IgD-negative memory B cell (primary cell): ENCODE measurements around the gene RUVBL1. TPM values are rescaled to one million over a fixed set of nuclear protein-coding genes. Genes with fewer than 3 reads are reported as not detected.

Experiments
- H3K27ac Mint-ChIP-seq, 3 donors: one replicate each; pipeline ENCODE4 v1.8.0; 2020 to 2022; ENCODE audit warnings: mild to moderate bottlenecking in 3 of 3, mixed read lengths in 3 of 3, moderate library complexity in 1 of 3
- H3K27me3 Mint-ChIP-seq: one replicate; pipeline ENCODE4 v1.8.0; 2021; ENCODE audit warnings: mixed read lengths
- H3K36me3 Mint-ChIP-seq: one replicate; pipeline ENCODE4 v1.8.0; 2020; ENCODE audit warnings: mild to moderate bottlenecking, mixed read lengths
- H3K4me1 Mint-ChIP-seq, 3 donors: one replicate each; pipeline ENCODE4 v1.8.0; 2020 to 2022; ENCODE audit warnings: mixed read lengths in 3 of 3, mild to moderate bottlenecking in 1 of 3
- H3K4me3 Mint-ChIP-seq, 4 donors: one replicate each; pipeline ENCODE4 v1.8.0; 2020 to 2022; ENCODE audit warnings: mild to moderate bottlenecking in 4 of 4, mixed read lengths in 4 of 4, moderate library complexity in 3 of 4
- H3K9me3 Mint-ChIP-seq, 3 donors: one replicate each; pipeline ENCODE4 v1.8.0; 2020 to 2021; ENCODE audit warnings: mixed read lengths in 3 of 3, mild to moderate bottlenecking in 1 of 3
- polyA plus RNA-seq: library from polyadenylated mRNA; unstranded; fragments of 300-500 nt; fragmentation: Illumina TruSeq; gene quantifications from one replicate; pipeline ENCODE4 v1.2.3, GENCODE V29; 2021

RUVBL1 gene
- polyA plus RNA-seq, 1 donor from 2014 or later = 57.7 TPM

- H3K36me3 Mint-ChIP-seq = peaks cover 4% of the 10 kb centered on the region
- H3K27ac Mint-ChIP-seq = peak overlapping the region in 1 of 3 donors; percentile 74
- peaks cover 8 to 14% (median 13%) of the 10 kb centered on the region in 3 donors for H3K4me1 Mint-ChIP-seq
- H3K4me3 Mint-ChIP-seq = peak overlapping the region in 3 of 4 donors; percentile 12 to 83 (median 82)
- no peaks in the 10 kb centered on the region for H3K27me3 Mint-ChIP-seq
- no peaks in the 10 kb centered on the region for H3K9me3 Mint-ChIP-seq
Measured at GRCh38 chr3:128151758-128152274, 28.2 kb upstream of the RUVBL1 start.

DNA sequence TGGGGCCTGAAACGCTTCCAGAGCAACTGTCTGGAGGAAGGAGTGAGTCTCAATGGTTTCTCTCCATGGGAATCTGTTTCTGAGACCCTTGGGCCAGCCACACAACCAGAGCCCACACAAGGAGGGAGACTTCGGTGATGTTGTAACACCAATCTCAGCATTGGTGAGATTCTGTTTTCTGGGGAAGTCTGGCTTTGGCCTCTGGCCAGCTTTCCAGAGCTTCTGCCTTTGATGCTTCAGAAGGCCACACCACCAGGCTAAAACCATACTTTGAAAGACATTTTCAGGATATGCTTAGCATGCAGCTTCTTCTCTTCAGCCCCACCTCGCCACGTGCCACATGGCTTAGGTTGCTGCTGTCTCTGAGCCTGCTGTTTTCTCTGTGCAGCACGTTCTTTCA, 26.0 kb upstream of the RUVBL1 start:
- Mint-ChIP-seq H3K9me3 (no peaks in the 10 kb centered on the region), H3K4me3 (no peak overlapping the region), H3K4me1 (peaks cover 4 to 11% (median 7%) of the 10 kb centered on the region in 3 donors), H3K36me3 (peaks cover 2% of the 10 kb centered on the region), H3K27ac (no peak overlapping the region), H3K27me3 (no peaks in the 10 kb centered on the region)

DNA sequence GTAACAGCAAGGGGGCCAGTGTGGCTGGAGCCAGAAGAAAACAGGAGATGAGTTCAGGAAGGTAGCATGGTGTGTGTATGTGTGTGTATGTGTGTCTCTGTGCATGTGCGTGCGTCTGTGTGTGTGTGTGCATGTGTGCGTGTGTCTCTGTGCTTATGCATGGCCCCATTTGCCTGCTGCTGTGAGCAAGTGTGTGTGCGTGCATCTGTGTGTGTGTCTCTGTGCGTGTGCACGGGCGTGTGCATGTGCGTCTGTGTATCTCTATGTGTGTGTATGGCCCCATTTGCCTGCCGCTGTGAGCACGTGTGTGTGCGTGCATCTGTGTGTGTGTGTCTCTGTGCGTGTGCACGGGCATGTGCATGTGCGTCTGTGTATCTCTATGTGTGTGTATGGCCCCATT, 22.6 kb upstream of the RUVBL1 start:
- no peaks in the 10 kb centered on the region for H3K27me3 Mint-ChIP-seq
- H3K4me1 Mint-ChIP-seq = no peaks in the 10 kb centered on the region
- H3K36me3 Mint-ChIP-seq = peaks cover 2% of the 10 kb centered on the region
- no peak overlapping the region for H3K27ac Mint-ChIP-seq
- H3K4me3 Mint-ChIP-seq = no peak overlapping the region
- H3K9me3 Mint-ChIP-seq = no peaks in the 10 kb centered on the region

- H3K4me3 Mint-ChIP-seq = no peak overlapping the region
- no peaks in the 10 kb centered on the region for H3K9me3 Mint-ChIP-seq
- peak overlapping the region in 1 of 3 donors; percentile 75 for H3K27ac Mint-ChIP-seq
- H3K4me1 Mint-ChIP-seq = no peaks in the 10 kb centered on the region
- H3K27me3 Mint-ChIP-seq = no peaks in the 10 kb centered on the region
- peaks cover 2% of the 10 kb centered on the region for H3K36me3 Mint-ChIP-seq
Measured at GRCh38 chr3:128145279-128145678, 21.7 kb upstream of the RUVBL1 start.

DNA sequence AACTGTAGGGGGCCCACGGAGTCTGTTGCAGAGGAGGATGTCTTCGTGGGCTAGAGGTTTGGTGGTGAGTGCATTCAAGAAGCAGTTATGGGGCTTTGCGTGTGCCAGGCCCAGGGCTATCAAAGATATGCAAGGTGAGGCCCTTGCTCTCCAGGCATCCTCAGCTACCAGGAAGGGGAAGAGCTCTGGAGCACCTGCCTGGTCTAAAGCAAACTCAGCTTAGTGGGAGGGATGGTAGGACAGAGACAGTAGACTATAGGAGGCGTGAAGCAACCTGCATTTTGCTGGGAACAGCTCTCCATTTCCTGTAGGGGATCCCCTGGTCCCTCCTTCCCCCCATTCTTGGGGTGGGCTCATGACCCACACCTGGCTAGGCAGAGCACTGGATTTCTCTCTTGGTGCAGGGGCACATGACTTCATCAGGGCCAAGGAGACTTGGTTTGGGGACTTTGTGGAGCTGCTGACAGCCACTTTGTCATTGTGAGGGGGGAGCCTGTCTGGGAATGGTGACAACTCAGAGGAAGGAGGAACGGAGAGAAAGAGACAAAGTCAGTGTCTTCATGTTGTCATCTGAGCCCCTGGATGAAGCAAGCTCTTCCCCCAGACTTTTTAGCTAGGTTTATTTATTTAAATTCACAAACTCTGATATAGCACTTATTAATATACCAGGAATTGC, 21.0 kb upstream of the RUVBL1 start:
- no peaks in the 10 kb centered on the region for H3K27me3 Mint-ChIP-seq
- peaks cover 2% of the 10 kb centered on the region for H3K36me3 Mint-ChIP-seq
- no peaks in the 10 kb centered on the region for H3K4me1 Mint-ChIP-seq
- H3K27ac Mint-ChIP-seq = no peak overlapping the region
- H3K4me3 Mint-ChIP-seq = no peak overlapping the region
- H3K9me3 Mint-ChIP-seq = no peaks in the 10 kb centered on the region

- no peak overlapping the region for H3K27ac Mint-ChIP-seq
- H3K36me3 Mint-ChIP-seq = peaks cover 2% of the 10 kb centered on the region
- no peaks in the 10 kb centered on the region for H3K4me1 Mint-ChIP-seq
- no peaks in the 10 kb centered on the region for H3K9me3 Mint-ChIP-seq
- H3K27me3 Mint-ChIP-seq = no peaks in the 10 kb centered on the region
- no peak overlapping the region for H3K4me3 Mint-ChIP-seq
Measured at GRCh38 chr3:128143496-128143895, 19.9 kb upstream of the RUVBL1 start.

- no peak overlapping the region for H3K4me3 Mint-ChIP-seq
- peaks cover 0 to 2% (median 0%) of the 10 kb centered on the region in 3 donors for H3K9me3 Mint-ChIP-seq
- peaks cover 0 to 4% (median 0%) of the 10 kb centered on the region in 3 donors for H3K4me1 Mint-ChIP-seq
- no peak overlapping the region for H3K27ac Mint-ChIP-seq
- H3K36me3 Mint-ChIP-seq = no peaks in the 10 kb centered on the region
- peaks cover 2% of the 10 kb centered on the region for H3K27me3 Mint-ChIP-seq
Measured at GRCh38 chr3:128133273-128133883, 9.8 kb upstream of the RUVBL1 start.

- H3K9me3 Mint-ChIP-seq = peaks cover 0 to 2% (median 0%) of the 10 kb centered on the region in 3 donors
- no peak overlapping the region for H3K27ac Mint-ChIP-seq
- peaks cover 0 to 4% (median 0%) of the 10 kb centered on the region in 3 donors for H3K4me1 Mint-ChIP-seq
- H3K27me3 Mint-ChIP-seq = peaks cover 2% of the 10 kb centered on the region
- H3K36me3 Mint-ChIP-seq = peaks cover 2% of the 10 kb centered on the region
- peak overlapping the region in 1 of 4 donors; percentile 24 for H3K4me3 Mint-ChIP-seq
Measured at GRCh38 chr3:128131897-128132646, 8.5 kb upstream of the RUVBL1 start.

- no peak overlapping the region for H3K27ac Mint-ChIP-seq
- H3K4me1 Mint-ChIP-seq = peaks cover 7 to 12% (median 10%) of the 10 kb centered on the region in 3 donors
- no peaks in the 10 kb centered on the region for H3K27me3 Mint-ChIP-seq
- H3K36me3 Mint-ChIP-seq = peaks cover 2% of the 10 kb centered on the region
- no peaks in the 10 kb centered on the region for H3K9me3 Mint-ChIP-seq
- no peak overlapping the region for H3K4me3 Mint-ChIP-seq
Measured at GRCh38 chr3:128128251-128128650, 4.6 kb upstream of the RUVBL1 start.

- Mint-ChIP-seq H3K27ac (peak overlapping the region in 1 of 3 donors; percentile 34), H3K9me3 (no peaks in the 10 kb centered on the region), H3K27me3 (no peaks in the 10 kb centered on the region), H3K4me1 (peaks cover 10 to 16% (median 13%) of the 10 kb centered on the region in 3 donors), H3K36me3 (peaks cover 2% of the 10 kb centered on the region), H3K4me3 (no peak overlapping the region)
Measured at GRCh38 chr3:128127236-128127635, 3.6 kb upstream of the RUVBL1 start.

DNA sequence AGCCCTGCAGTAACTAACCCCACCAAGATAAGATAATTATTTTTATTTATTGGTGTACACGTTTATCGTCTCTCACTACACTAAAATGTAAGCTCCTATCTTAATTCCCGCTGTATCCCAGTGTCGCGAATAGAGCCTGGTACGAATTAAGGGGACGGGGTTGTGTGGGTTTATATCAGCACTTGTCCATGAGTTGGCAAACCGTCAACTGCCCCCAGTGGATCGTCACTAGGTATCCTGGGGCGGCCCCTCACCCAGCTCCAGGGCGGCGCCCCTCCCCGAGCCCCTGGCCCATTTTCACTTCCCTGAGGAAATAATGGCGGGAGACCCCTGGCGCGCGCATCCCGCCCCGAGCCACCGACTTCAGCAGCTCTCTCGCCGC, 465 bp downstream of the RUVBL1 start:
- Mint-ChIP-seq H3K27ac (peak overlapping the region; percentile 86 to 95 (median 95)), H3K4me3 (peak overlapping the region; percentile 96 to 100 (median 98)), H3K27me3 (no peaks in the 10 kb centered on the region)

GRCh38 chr3:128122013-128122412, 1.6 kb downstream of the RUVBL1 start:
- Mint-ChIP-seq H3K36me3 (peaks cover 4% of the 10 kb centered on the region), H3K27ac (peak overlapping the region in 2 of 3 donors; percentile 13 to 34), H3K9me3 (no peaks in the 10 kb centered on the region), H3K4me1 (peaks cover 20 to 23% (median 22%) of the 10 kb centered on the region in 3 donors), H3K4me3 (peak overlapping the region; percentile 44 to 100 (median 86)), H3K27me3 (no peaks in the 10 kb centered on the region)

More for the DNA sequence above, 465 bp downstream of the RUVBL1 start:
- Mint-ChIP-seq H3K36me3 (peaks cover 6% of the 10 kb centered on the region), H3K9me3 (no peaks in the 10 kb centered on the region), H3K4me1 (peaks cover 16 to 22% (median 21%) of the 10 kb centered on the region in 3 donors)

DNA sequence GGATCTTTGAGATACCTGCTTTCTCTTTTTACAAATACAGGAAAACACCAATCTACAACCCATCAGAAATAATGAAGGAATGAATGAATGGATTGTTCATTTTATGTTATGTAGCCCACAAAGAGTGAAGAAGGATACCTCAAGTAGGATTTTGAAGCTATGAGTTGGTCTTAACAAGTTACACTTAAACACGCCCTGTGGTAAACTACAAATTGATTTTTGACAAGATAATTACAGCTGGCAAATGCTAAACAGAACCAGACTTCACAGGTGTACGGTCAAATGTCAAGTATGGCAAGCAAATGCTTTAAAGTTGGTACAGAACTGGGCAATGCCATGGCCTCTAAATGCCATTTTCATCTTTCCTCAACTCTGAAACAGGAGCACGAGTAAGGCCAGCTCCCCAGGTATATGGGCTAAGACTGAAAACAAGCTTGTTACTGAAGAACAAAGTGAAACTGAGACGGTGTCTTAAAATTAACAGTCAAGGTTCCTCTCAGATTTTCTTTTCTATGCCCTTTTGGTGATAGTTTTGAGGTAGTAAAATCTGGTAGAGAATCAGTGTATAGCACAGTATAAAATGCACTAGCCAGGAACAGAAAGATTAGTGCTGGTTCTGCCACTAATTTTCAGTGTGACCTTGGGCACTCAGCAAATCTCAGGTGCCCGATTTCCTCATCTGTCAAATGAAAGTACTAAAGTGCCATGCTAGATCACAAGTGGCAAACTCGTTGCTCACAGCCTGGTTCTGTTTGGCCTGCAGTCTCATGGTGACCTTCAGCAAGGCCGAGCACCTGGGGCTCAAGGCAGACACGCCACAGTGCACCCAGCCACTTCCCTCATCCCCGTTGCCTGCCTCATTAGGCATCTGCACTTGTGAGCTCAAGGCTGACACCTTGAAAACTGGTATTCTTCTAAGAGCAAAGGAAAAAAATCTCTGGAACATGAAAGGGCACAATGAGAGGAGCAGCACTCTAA, 9.5 kb downstream of the RUVBL1 start:
- Mint-ChIP-seq H3K4me3 (peak overlapping the region; percentile 10 to 81 (median 32)), H3K27ac (peak overlapping the region; percentile 67 to 90 (median 81)), H3K27me3 (no peaks in the 10 kb centered on the region), H3K4me1 (peaks cover 28 to 31% (median 30%) of the 10 kb centered on the region in 3 donors), H3K36me3 (peaks cover 10% of the 10 kb centered on the region), H3K9me3 (no peaks in the 10 kb centered on the region)

- Mint-ChIP-seq H3K4me1 (peaks cover 25 to 31% (median 28%) of the 10 kb centered on the region in 3 donors), H3K27ac (peak overlapping the region; percentile 23 to 83 (median 76)), H3K4me3 (peak overlapping the region in 2 of 4 donors; percentile 67 to 88), H3K9me3 (no peaks in the 10 kb centered on the region), H3K27me3 (no peaks in the 10 kb centered on the region), H3K36me3 (peaks cover 11% of the 10 kb centered on the region)
Measured at GRCh38 chr3:128112357-128112968, 11.1 kb downstream of the RUVBL1 start.
